RWPE1 (cell line): ENCODE results near the gene PRKCD.
A peak's percentile ranks its signal among the peaks of the same experiment; 100 is the strongest.

Source experiments
- CTCF ChIA-PET: fragments of 350-600 bp; sonication (Branson Sonifier 250); formaldehyde crosslinking; extraction: SDS; loops from one replicate; lab custom pipeline; 2021; lab: Yijun Ruan, JAX
- POLR2A ChIA-PET: fragments of 400-600 bp; formaldehyde crosslinking; extraction: SDS; loops from one replicate; lab custom pipeline; 2020; ENCODE audit warnings: antibody characterized with exemption; ENCODE audit not compliant: low non-redundant PET; lab: Yijun Ruan, JAX
- DNase-seq: peaks from one replicate; pipeline ENCODE4 v3.0.0; 2012; ENCODE audit warnings: low spot score
- H3K27ac ChIP-seq: fragments of 450-650 bp; 2 replicates; pipeline ENCODE4 v1.5.1; 2017
- CTCF ChIP-seq: fragments of 450-650 bp; conservative IDR thresholded peaks from 2 replicates; pipeline ENCODE4 v1.5.1; 2017; ENCODE audit warnings: low read depth, mild to moderate bottlenecking

The PRKCD gene

DNA sequence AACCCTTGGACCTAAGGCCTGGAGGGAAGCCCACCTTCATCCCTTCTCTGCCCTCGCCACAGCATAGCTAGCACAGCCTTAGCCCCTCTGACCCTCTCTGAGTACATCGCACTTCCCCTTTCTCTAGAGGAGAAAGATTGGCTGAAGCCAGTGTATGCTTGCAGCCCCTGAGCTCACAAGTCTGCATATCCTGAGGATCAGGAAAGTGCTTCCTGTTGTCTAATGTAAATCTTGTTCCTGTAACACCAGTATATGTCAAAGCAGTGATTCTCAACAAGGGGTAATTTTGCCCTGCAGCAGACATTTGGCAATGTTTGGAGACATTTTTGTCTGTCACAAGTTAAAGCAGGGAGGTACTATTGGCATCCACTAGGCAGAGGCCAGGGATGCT is 2.2 kb upstream of the PRKCD start:
- POLR2A ChIA-PET, result no interaction called here
- no peak for DNase-seq
- TF ChIP-seq CTCF, result no peak
- no peak overlapping the region for H3K27ac ChIP-seq
- CTCF ChIA-PET, result no interaction called here

DNA sequence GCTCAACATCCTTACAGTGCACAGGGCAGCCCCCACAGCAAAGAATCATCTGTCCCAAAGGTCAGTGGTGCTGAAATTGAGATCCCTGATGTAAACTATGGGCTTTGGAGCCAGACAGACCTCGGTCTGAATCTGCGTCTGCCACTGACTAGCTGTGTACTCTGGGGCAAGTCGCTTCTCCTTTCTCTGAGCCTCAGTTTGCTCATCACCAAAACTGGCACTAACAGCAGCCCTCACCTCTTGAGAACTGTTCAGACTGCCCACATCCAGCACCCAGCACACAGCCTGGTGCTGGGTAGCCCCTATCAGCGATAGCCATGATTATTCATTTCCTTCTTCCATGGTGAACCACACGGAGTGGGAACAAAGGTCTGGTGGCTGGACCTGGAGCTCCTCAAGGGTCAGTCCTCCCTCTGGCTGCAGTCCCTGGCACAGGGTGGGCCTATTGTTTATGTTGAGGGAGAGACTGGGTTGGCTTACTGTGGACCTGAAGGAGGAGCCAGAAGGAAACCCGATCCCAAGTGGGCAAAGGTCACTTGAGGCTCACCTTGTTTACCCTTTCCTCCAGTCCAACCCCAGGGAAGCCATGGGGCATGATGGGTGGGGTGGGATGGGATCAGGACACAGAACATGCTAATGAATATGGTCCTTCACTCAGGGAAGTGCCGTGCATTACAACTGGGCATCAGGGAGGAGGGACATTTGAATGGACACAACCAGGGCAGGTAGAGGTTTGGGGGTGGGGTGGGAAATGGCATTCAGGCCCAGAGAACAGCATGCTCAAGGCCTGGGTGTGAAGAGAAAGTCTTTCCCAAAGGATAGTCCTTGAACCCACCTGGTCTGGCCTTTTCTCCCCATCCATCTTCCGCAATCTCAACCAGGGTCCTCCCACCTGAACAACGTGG is 1.6 kb upstream of the PRKCD start:
- CTCF ChIA-PET, result no interaction called here
- POLR2A ChIA-PET, result no interaction called here
- 0 out of 2 replicates have a peak overlapping the region, but pooled peaks have one; percentile 77 for H3K27ac ChIP-seq
- DNase-seq, result no peak
- no peak for TF ChIP-seq CTCF

GRCh38 chr3:53160061-53160659 is 849 bp upstream of the PRKCD start:
- TF ChIP-seq CTCF, result no peak
- H3K27ac ChIP-seq, result peak overlapping the region; percentile 77
- ChIA-PET CTCF (interaction anchor here (1.0 kb wide), 1 partner anchor 9 kb away, joined by 3 read pairs; no protein-coding TSS in a partner anchor), POLR2A (interaction anchor here (1.0 kb wide), 1 partner anchor 35 kb away, joined by 6 read pairs; no protein-coding TSS in a partner anchor)
- DNase-seq, result no peak

DNA sequence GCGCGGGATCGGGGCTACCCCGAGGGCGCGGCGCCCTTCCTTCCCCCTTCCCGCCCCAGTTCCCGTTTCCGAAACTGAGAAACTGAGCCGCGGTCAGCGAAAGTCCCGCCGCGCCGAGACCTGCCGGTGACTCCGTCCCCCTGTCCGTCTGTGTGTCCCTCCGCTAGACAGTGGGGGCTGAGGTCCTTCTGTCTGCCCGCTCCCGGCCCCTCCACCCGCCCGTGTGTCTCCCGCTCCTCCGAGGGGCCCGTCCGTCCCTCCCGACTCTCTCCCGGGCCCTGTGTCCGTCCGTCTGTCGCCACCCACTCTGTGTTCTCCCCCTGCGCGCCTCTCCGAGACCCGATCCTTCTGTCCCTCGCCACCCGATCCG is 426 bp downstream of the PRKCD start:
- ChIA-PET CTCF (no interaction called here), POLR2A (no interaction called here)
- peak; percentile 20 for DNase-seq
- TF ChIP-seq CTCF, result no peak
- H3K27ac ChIP-seq, result peak overlapping the region; percentile 77

GRCh38 chr3:53161820-53162671 is 1.0 kb downstream of the PRKCD start:
- ChIA-PET POLR2A (interaction anchor here (0.5 kb wide), 1 partner anchor 14 kb away, joined by 4 read pairs; no protein-coding TSS in a partner anchor), CTCF (no interaction called here)
- H3K27ac ChIP-seq, result peak overlapping the region; percentile 77
- peak; percentile 17 for DNase-seq
- TF ChIP-seq CTCF, result no peak
